K562 (cell line): Measurements from ENCODE around the gene HSDL1. TPM values are rescaled to one million over a fixed set of nuclear protein-coding genes. Genes with fewer than 3 reads are reported as not detected.

ENCODE experiments used
- CUX1 ChIP-seq: fragments of 200-800 bp; sonication (Bioruptor generic); IDR thresholded peaks from 2 replicates; pipeline ENCODE4 v1.6.1; 2016; ENCODE audit warnings: missing genetic modification characterization, missing compliant biosample characterization
- DMBX1 ChIP-seq: fragments of 250-450 bp; sonication (Bioruptor Pico); IDR thresholded peaks from 2 replicates; pipeline ENCODE4 v1.8.0; 2022; ENCODE audit warnings: inconsistent platforms, mild to moderate bottlenecking, moderate library complexity, borderline replicate concordance
- FOXK2 ChIP-seq, 2 experiments: fragments of 450-650 bp; IDR thresholded peaks in 1 of 2; conservative IDR thresholded peaks in 1 of 2; 2 replicates each; pipeline ENCODE4 v1.6.1; 2016; ENCODE audit warnings: low read depth in 2 of 2, mild to moderate bottlenecking in 1 of 2
- GATAD2A ChIP-seq: fragments of 450-650 bp; IDR thresholded peaks from 2 replicates; pipeline ENCODE4 v1.6.1; 2017
- JUN ChIP-seq, 2 experiments: sonication (generic) in 1 of 2; formaldehyde crosslinking in 1 of 2; IDR thresholded peaks; 2 replicates each; pipeline versions ENCODE4 v1.6.1 to v1.8.0; 2012 to 2022; ENCODE audit warnings: borderline replicate concordance in 2 of 2, mild to moderate bottlenecking in 2 of 2, improper control_type of control experiment in 1 of 2, low read depth in 1 of 2, low read length in 1 of 2, missing genetic modification reagents in 1 of 2
- JUND ChIP-seq, 2 experiments: IDR thresholded peaks; 2 replicates in 1 of 2; 3 replicates in 1 of 2; pipeline ENCODE4 v1.6.1; 2011; ENCODE audit warnings: borderline replicate concordance in 2 of 2, low read depth in 2 of 2, low read length in 2 of 2, improper control_type of control experiment in 1 of 2, missing biosample characterization in 1 of 2, missing genetic modification characterization in 1 of 2, missing genetic modification reagents in 1 of 2
- KLF6 ChIP-seq: fragments of 250-450 bp; sonication (Bioruptor Pico); IDR thresholded peaks from 2 replicates; pipeline ENCODE4 v1.4.0; 2020; ENCODE audit warnings: mild to moderate bottlenecking, moderate library complexity, borderline replicate concordance
- NCOA1 ChIP-seq: fragments of 450-650 bp; IDR thresholded peaks from 2 replicates; pipeline ENCODE4 v1.6.1; 2016; ENCODE audit warnings: low read depth
- NR4A1 ChIP-seq, 2 experiments: fragments of 250-450 bp in 1 of 2; fragments of 450-650 bp in 1 of 2; sonication (Bioruptor Pico) in 1 of 2; IDR thresholded peaks; 2 replicates each; pipeline versions ENCODE4 v1.4.0 to v1.6.1; 2016 to 2020; ENCODE audit warnings: mild to moderate bottlenecking in 2 of 2, missing compliant biosample characterization in 1 of 2, missing genetic modification characterization in 1 of 2, moderate library complexity in 1 of 2
- SMARCA4 ChIP-seq: fragments of 450-650 bp; IDR thresholded peaks from 2 replicates; pipeline ENCODE4 v1.6.1; 2016
- ZNF592 ChIP-seq: fragments of 450-650 bp; IDR thresholded peaks from 2 replicates; pipeline ENCODE4 v1.6.1; 2017; ENCODE audit warnings: antibody characterized with exemption, mild to moderate bottlenecking
- polyA plus RNA-seq, 8 experiments: library from polyadenylated mRNA; depleted of rRNA in 4 of 8; stranded (reverse) in 5 of 8; unstranded in 3 of 8; fragments of >200 nt; fragmentation: Nextera tagmentation in 2 of 8; fragmentation: Illumina TruSeq in 1 of 8; extraction: Ambion mirVana in 2 of 8; extraction: Trizol in 1 of 8; gene quantifications; 2 replicates each; pipeline versions ENCODE4 v1.2.1 to v1.2.3, GENCODE V29; 2011 to 2014; ENCODE audit warnings: inconsistent platforms in 1 of 8, missing spikeins in 1 of 8
- total RNA-seq, 7 experiments: library from RNA; depleted of rRNA in 6 of 7; stranded (reverse); fragments of >200 nt in 6 of 7; fragmentation: Illumina TruSeq in 2 of 7; extraction: Trizol in 2 of 7; gene quantifications; 2 replicates each; pipeline versions ENCODE4 v1.2.1 to v1.2.3, GENCODE V29; 2011 to 2021; ENCODE audit warnings: low replicate concordance in 1 of 7
- TF ChIP-seq, protein P1 (sequence below): fragments of 250-450 bp; sonication (Bioruptor Pico); IDR thresholded peaks from 2 replicates; pipeline ENCODE4 v1.4.0; 2020; ENCODE audit warnings: borderline replicate concordance
- TF ChIP-seq, protein P2 (sequence below): fragments of 200-800 bp; sonication (Bioruptor generic); IDR thresholded peaks from 2 replicates; pipeline ENCODE4 v1.6.1; 2017; ENCODE audit warnings: missing genetic modification characterization, missing compliant biosample characterization

The HSDL1 gene
- total and polyA plus RNA-seq, 9 of the 15 experiments (the other 6 are each of a cell fraction or from before 2014, with no cell fraction given) = 14.8 to 41.2 (median 27.7) TPM

- TF ChIP-seq, protein P1, sequence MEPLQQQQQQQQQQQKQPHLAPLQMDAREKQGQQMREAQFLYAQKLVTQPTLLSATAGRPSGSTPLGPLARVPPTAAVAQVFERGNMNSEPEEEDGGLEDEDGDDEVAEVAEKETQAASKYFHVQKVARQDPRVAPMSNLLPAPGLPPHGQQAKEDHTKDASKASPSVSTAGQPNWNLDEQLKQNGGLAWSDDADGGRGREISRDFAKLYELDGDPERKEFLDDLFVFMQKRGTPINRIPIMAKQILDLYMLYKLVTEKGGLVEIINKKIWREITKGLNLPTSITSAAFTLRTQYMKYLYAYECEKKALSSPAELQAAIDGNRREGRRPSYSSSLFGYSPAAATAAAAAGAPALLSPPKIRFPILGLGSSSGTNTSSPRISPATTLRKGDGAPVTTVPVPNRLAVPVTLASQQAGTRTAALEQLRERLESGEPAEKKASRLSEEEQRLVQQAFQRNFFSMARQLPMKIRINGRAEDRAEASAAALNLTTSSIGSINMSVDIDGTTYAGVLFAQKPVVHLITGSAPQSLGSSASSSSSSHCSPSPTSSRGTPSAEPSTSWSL (CRISPR knock-in tag) = no peak
- TF ChIP-seq CUX1 (CRISPR knock-in tag) (no peak), ZNF592 (peak; percentile 81; the same call in 1 of the 2 replicates), NR4A1 (CRISPR knock-in tag; IDR thresholded peaks at IDR 0.05) (no peak), NR4A1 (tag; IDR thresholded peaks at IDR 0.05) (0 out of 2 replicates have a peak, but pooled peaks have one; percentile 13), JUND (IDR thresholded peaks at IDR 0.05; ENCODE audit: borderline replicate concordance, low read depth, low read length) (no peak), JUND (tag; IDR thresholded peaks at IDR 0.05; ENCODE audit: borderline replicate concordance, low read depth, low read length) (no peak), DMBX1 (CRISPR knock-in tag) (no peak), KLF6 (CRISPR knock-in tag) (no peak), NCOA1 (no peak), FOXK2 (conservative IDR thresholded peaks at IDR 0.05 in 1 of 2, IDR thresholded peaks at IDR 0.05 in 1 of 2; ENCODE audit: low read depth in 2 of 2) (peak in 1 of 2 experiments; percentile 30; a peak in 1 of 4 replicates), GATAD2A (0 out of 2 replicates have a peak, but pooled peaks have one; percentile 2), JUN (IDR thresholded peaks at IDR 0.05; ENCODE audit: borderline replicate concordance, low read depth, low read length) (no peak), JUN (CRISPR knock-in tag; IDR thresholded peaks at IDR 0.05; ENCODE audit: borderline replicate concordance) (no peak), SMARCA4 (peak; percentile 32; the same call in 1 of the 2 replicates)
- TF ChIP-seq, protein P2, sequence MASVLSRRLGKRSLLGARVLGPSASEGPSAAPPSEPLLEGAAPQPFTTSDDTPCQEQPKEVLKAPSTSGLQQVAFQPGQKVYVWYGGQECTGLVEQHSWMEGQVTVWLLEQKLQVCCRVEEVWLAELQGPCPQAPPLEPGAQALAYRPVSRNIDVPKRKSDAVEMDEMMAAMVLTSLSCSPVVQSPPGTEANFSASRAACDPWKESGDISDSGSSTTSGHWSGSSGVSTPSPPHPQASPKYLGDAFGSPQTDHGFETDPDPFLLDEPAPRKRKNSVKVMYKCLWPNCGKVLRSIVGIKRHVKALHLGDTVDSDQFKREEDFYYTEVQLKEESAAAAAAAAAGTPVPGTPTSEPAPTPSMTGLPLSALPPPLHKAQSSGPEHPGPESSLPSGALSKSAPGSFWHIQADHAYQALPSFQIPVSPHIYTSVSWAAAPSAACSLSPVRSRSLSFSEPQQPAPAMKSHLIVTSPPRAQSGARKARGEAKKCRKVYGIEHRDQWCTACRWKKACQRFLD (CRISPR knock-in tag) = 0 out of 2 replicates have a peak, but pooled peaks have one; percentile 6
These were observed 27.5 kb downstream of the HSDL1 start (continued) for GRCh38 chr16:84117494-84117843.
